Activated CD4-positive, alpha-beta T cell treated with anti-CD3 and anti-CD28 coated beads for 36 hours (primary cell): ENCODE data around the gene TEAD4. TPM values are rescaled to one million over a fixed set of nuclear protein-coding genes. Genes with fewer than 3 reads are reported as not detected.

Experiments used
- ATAC-seq: fragments of 200-7000 bp; cut with Tn5 transposase; one replicate; pipeline ENCODE4 v1.10.0; 2021; ENCODE audit warnings: mild to moderate bottlenecking, moderate library complexity
- CTCF ChIA-PET: fragments of 350-600 bp; sonication (Branson Sonifier 250); formaldehyde crosslinking; loops from one replicate; lab custom pipeline; 2021; ENCODE audit warnings: antibody characterized with exemption; lab: Charles Lee
- POLR2A ChIA-PET: fragments of 350-600 bp; sonication (Branson Sonifier 250); formaldehyde crosslinking; loops from one replicate; lab custom pipeline; 2021; ENCODE audit warnings: antibody characterized with exemption, inconsistent platforms; lab: Charles Lee
- DNase-seq: peaks from one replicate; pipeline ENCODE4 v3.0.0-alpha.2; 2020
- H3K27ac Mint-ChIP-seq: one replicate; pipeline ENCODE4 v1.8.0; 2021; ENCODE audit warnings: mixed read lengths
- H3K27me3 Mint-ChIP-seq: one replicate; pipeline ENCODE4 v1.8.0; 2021; ENCODE audit warnings: mixed read lengths
- H3K36me3 Mint-ChIP-seq: one replicate; pipeline ENCODE4 v1.8.0; 2021; ENCODE audit warnings: low read depth, mixed read lengths
- H3K4me1 Mint-ChIP-seq: one replicate; pipeline ENCODE4 v1.8.0; 2021; ENCODE audit warnings: mixed read lengths
- H3K4me3 Mint-ChIP-seq: one replicate; pipeline ENCODE4 v1.8.0; 2021; ENCODE audit warnings: mild to moderate bottlenecking, moderate library complexity, mixed read lengths
- H3K9me3 Mint-ChIP-seq: one replicate; pipeline ENCODE4 v1.8.0; 2021; ENCODE audit warnings: low read depth, mixed read lengths
- intact Hi-C, 2 experiments: fragments of 100-400 bp; cut with DNase I in 1 of 2; cut with micrococcal nuclease in 1 of 2; formaldehyde crosslinking; loops; one replicate each; pipeline versions ENCODE4 v1.14.2 to v1.15.1; 2022 to 2024; cut with DNase I, micrococcal nuclease
- total RNA-seq, 2 experiments: library from RNA; stranded (reverse); gene quantifications; one replicate each; pipeline ENCODE4 v1.2.3, GENCODE V29; 2021

Gene TEAD4
- total RNA-seq, 2 experiments from 2014 or later = 7.2 to 9.0 TPM

GRCh38 chr12:3043406-3043805 is 84.2 kb downstream of the TEAD4 start:
- no peak overlapping the region for H3K4me3 Mint-ChIP-seq
- POLR2A ChIA-PET = no interaction called here
- H3K9me3 Mint-ChIP-seq = no peaks in the 10 kb centered on the region
- CTCF ChIA-PET = interaction anchor here (0.6 to 1.0 kb wide), 4 partner anchors 8 to 1126 kb away, joined by 3 read pairs; no protein-coding TSS in a partner anchor
- H3K4me1 Mint-ChIP-seq = no peaks in the 10 kb centered on the region
- no peaks in the 10 kb centered on the region for H3K36me3 Mint-ChIP-seq
- no peak overlapping the region for H3K27ac Mint-ChIP-seq
- intact Hi-C loops = loop anchor here in 1 of 2 experiments (10.0 kb wide), 1 partner anchor 169 kb away; the partner anchor contains the start of genes FOXM1 and RHNO1
- peaks cover 22% of the 10 kb centered on the region for H3K27me3 Mint-ChIP-seq
- DNase-seq = no peak
- ATAC-seq = no peak

- H3K36me3 Mint-ChIP-seq = no peaks in the 10 kb centered on the region
- H3K4me1 Mint-ChIP-seq = no peaks in the 10 kb centered on the region
- intact Hi-C loops = loop anchor here in 1 of 2 experiments (10.0 kb wide), 1 partner anchor 169 kb away; the partner anchor contains the start of genes FOXM1 and RHNO1
- no peaks in the 10 kb centered on the region for H3K9me3 Mint-ChIP-seq
- CTCF ChIA-PET = interaction anchor here (0.7 kb wide), 1 partner anchor 687 kb away, joined by 3 read pairs; no protein-coding TSS in a partner anchor
- ATAC-seq (no peak), DNase-seq (no peak)
- peaks cover 23% of the 10 kb centered on the region for H3K27me3 Mint-ChIP-seq
- POLR2A ChIA-PET = no interaction called here
- no peak overlapping the region for H3K27ac Mint-ChIP-seq
- H3K4me3 Mint-ChIP-seq = no peak overlapping the region
Observed at GRCh38 chr12:3044141-3044630, 85.0 kb downstream of the TEAD4 start.

DNA sequence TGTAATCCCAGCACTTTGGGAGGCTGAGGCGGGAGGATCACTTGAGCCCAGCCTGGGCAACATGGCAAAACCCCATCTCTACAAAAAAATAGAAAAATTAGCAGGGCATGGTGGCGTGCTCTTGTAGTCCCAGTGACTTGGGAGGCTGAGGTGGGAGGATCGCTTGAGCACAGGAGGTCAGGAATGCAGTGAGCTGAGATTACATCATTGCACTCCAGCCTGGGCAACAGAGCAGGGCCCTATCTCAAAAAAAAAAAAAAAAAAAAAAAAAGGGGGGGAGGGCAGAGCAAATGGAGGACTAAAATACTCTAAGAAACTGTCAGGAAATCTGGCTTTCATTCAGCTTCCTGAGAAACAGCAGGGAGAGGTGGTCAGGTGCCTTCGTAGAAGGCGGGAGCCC is 86.3 kb downstream of the TEAD4 start:
- intact Hi-C loops = loop anchor here in 1 of 2 experiments (10.0 kb wide), 1 partner anchor 171 kb away; the partner anchor contains the start of genes FOXM1 and RHNO1

DNA sequence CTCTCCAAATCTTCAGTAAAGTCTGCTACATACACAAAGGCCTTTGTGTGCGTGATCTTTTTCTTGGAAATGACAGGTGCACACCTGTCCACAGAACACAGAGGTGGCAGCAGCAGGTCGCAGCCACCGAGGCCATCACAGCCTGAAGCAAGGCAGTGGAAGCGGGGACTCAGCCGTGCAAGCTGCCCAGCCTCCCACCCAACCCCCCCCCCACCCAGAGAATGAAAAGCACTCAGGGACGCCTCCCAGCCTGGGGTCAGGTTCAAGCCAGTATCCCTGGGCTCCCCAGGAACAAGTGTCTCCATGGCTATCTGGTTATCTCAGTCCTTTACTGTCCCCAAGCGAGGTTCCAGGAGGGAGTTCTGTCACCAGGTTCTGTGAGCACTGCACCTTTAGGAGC is 86.8 kb downstream of the TEAD4 start:
- no peaks in the 10 kb centered on the region for H3K36me3 Mint-ChIP-seq
- ATAC-seq (no peak), DNase-seq (no peak)
- ChIA-PET POLR2A (no interaction called here), CTCF (no interaction called here)
- no peak overlapping the region for H3K27ac Mint-ChIP-seq
- H3K27me3 Mint-ChIP-seq = peaks cover 27% of the 10 kb centered on the region
- no peaks in the 10 kb centered on the region for H3K4me1 Mint-ChIP-seq
- H3K4me3 Mint-ChIP-seq = no peak overlapping the region
- no peaks in the 10 kb centered on the region for H3K9me3 Mint-ChIP-seq
- intact Hi-C loops = loop anchor here in 1 of 2 experiments (10.0 kb wide), 1 partner anchor 171 kb away; the partner anchor contains the start of genes FOXM1 and RHNO1

More for the DNA sequence above, 86.3 kb downstream of the TEAD4 start:
- Mint-ChIP-seq H3K4me1 (no peaks in the 10 kb centered on the region), H3K4me3 (no peak overlapping the region), H3K27me3 (peaks cover 27% of the 10 kb centered on the region), H3K9me3 (no peaks in the 10 kb centered on the region), H3K36me3 (no peaks in the 10 kb centered on the region), H3K27ac (no peak overlapping the region)
- DNase-seq (no peak), ATAC-seq (no peak)
- ChIA-PET POLR2A (no interaction called here), CTCF (no interaction called here)

- no peak for ATAC-seq
Observed at GRCh38 chr12:3046441-3047200, 87.4 kb downstream of the TEAD4 start.

GRCh38 chr12:3047961-3048360 is 88.8 kb downstream of the TEAD4 start:
- ATAC-seq (no peak), DNase-seq (no peak)
- POLR2A ChIA-PET = no interaction called here
- Mint-ChIP-seq H3K9me3 (no peaks in the 10 kb centered on the region), H3K27ac (no peak overlapping the region), H3K4me3 (no peak overlapping the region), H3K36me3 (no peaks in the 10 kb centered on the region), H3K27me3 (peaks cover 17% of the 10 kb centered on the region), H3K4me1 (no peaks in the 10 kb centered on the region)
- intact Hi-C loops = loop anchor here in 1 of 2 experiments (10.0 kb wide), 1 partner anchor 173 kb away; the partner anchor contains the start of genes FOXM1 and RHNO1
- CTCF ChIA-PET = no interaction called here

More at GRCh38 chr12:3046441-3047200, 87.4 kb downstream of the TEAD4 start:
- H3K27me3 Mint-ChIP-seq = peaks cover 28% of the 10 kb centered on the region
- no peak for DNase-seq
- intact Hi-C loops = loop anchor here in 1 of 2 experiments (10.0 kb wide), 1 partner anchor 172 kb away; the partner anchor contains the start of genes FOXM1 and RHNO1
- H3K4me3 Mint-ChIP-seq = no peak overlapping the region
- POLR2A ChIA-PET = no interaction called here
- H3K4me1 Mint-ChIP-seq = no peaks in the 10 kb centered on the region
- no peak overlapping the region for H3K27ac Mint-ChIP-seq
- H3K36me3 Mint-ChIP-seq = no peaks in the 10 kb centered on the region
- no peaks in the 10 kb centered on the region for H3K9me3 Mint-ChIP-seq
- CTCF ChIA-PET = no interaction called here

GRCh38 chr12:3048540-3048939 is 89.3 kb downstream of the TEAD4 start:
- no peak for DNase-seq
- Mint-ChIP-seq H3K27ac (no peak overlapping the region), H3K9me3 (no peaks in the 10 kb centered on the region), H3K4me3 (no peak overlapping the region), H3K36me3 (no peaks in the 10 kb centered on the region), H3K27me3 (peaks cover 14% of the 10 kb centered on the region), H3K4me1 (no peaks in the 10 kb centered on the region)
- intact Hi-C loops = loop anchor here in 1 of 2 experiments (10.0 kb wide), 1 partner anchor 174 kb away; the partner anchor contains the start of genes FOXM1 and RHNO1
- no peak for ATAC-seq
- POLR2A ChIA-PET = no interaction called here
- CTCF ChIA-PET = no interaction called here

- Mint-ChIP-seq H3K4me1 (no peaks in the 10 kb centered on the region), H3K27me3 (peaks cover 11% of the 10 kb centered on the region), H3K9me3 (no peaks in the 10 kb centered on the region), H3K27ac (no peak overlapping the region), H3K4me3 (no peak overlapping the region), H3K36me3 (no peaks in the 10 kb centered on the region)
- ChIA-PET CTCF (no interaction called here), POLR2A (no interaction called here)
- intact Hi-C loops = loop anchor here in 1 of 2 experiments (10.0 kb wide), 1 partner anchor 174 kb away; the partner anchor contains the start of genes FOXM1 and RHNO1
- no peak for DNase-seq
- no peak for ATAC-seq
Observed at GRCh38 chr12:3049176-3049575, 90.0 kb downstream of the TEAD4 start.

GRCh38 chr12:3049611-3050249 is 90.5 kb downstream of the TEAD4 start:
- Mint-ChIP-seq H3K9me3 (no peaks in the 10 kb centered on the region), H3K27ac (no peak overlapping the region), H3K4me3 (no peak overlapping the region), H3K4me1 (no peaks in the 10 kb centered on the region), H3K36me3 (no peaks in the 10 kb centered on the region), H3K27me3 (peaks cover 8% of the 10 kb centered on the region)
- no peak for ATAC-seq
- ChIA-PET POLR2A (no interaction called here), CTCF (interaction anchor here (1.2 kb wide), 1 partner anchor 24 kb away, joined by 4 read pairs; no protein-coding TSS in a partner anchor)
- no peak for DNase-seq
- intact Hi-C loops = loop anchor here in 1 of 2 experiments (10.0 kb wide), 1 partner anchor 175 kb away; the partner anchor contains the start of genes FOXM1 and RHNO1

DNA sequence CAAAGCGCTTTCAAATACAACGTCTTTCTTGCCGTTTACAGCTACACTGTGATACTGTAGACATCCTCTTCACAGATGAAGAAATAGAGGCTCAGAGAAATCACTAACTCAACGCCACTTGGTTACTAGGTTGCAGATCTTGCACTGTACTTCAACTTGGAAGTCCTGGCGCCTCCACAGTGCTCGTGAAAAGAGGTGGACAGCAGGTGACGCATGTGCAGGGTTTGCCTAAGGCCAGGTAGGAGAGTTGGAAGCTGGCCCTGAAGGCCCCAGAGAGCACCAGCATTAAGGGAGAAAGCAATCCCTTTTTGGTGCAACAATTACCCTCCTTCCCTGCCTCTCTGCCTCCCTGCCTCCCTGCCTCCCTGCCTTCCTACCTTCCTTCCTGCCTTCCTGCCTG is 95.2 kb downstream of the TEAD4 start:
- no peak for DNase-seq
- Mint-ChIP-seq H3K27ac (no peak overlapping the region), H3K4me3 (no peak overlapping the region), H3K9me3 (no peaks in the 10 kb centered on the region), H3K4me1 (no peaks in the 10 kb centered on the region), H3K36me3 (no peaks in the 10 kb centered on the region), H3K27me3 (peaks cover 11% of the 10 kb centered on the region)
- ATAC-seq = no peak
- ChIA-PET CTCF (interaction anchor here (1.7 kb wide), 1 partner anchor 11 kb away, joined by 3 read pairs; no protein-coding TSS in a partner anchor), POLR2A (no interaction called here)
- intact Hi-C loops = no loop called here

GRCh38 chr12:3055026-3055703 is 96.0 kb downstream of the TEAD4 start:
- H3K27me3 Mint-ChIP-seq = peaks cover 13% of the 10 kb centered on the region
- H3K36me3 Mint-ChIP-seq = no peaks in the 10 kb centered on the region
- CTCF ChIA-PET = no interaction called here
- no peak overlapping the region for H3K4me3 Mint-ChIP-seq
- no peaks in the 10 kb centered on the region for H3K4me1 Mint-ChIP-seq
- no peaks in the 10 kb centered on the region for H3K9me3 Mint-ChIP-seq
- H3K27ac Mint-ChIP-seq = no peak overlapping the region
- POLR2A ChIA-PET = no interaction called here
- ATAC-seq (no peak), DNase-seq (no peak)
- intact Hi-C loops = no loop called here
